Ovary (tissue), 9 donors: Measurements from ENCODE around the gene ARG2. TPM values are rescaled to one million over a fixed set of nuclear protein-coding genes. Genes with fewer than 3 reads are reported as not detected.

Experiments
- DNase-seq, 5 donors: peaks; one replicate each; pipeline ENCODE4 v3.0.0-alpha.2; 2019 to 2020
- H3K27ac ChIP-seq, 2 donors: fragments of 200-600 bp; one replicate each; pipeline versions ENCODE4 v1.5.1 to v1.8.0; 2019 to 2022
- H3K27me3 ChIP-seq: fragments of 200-600 bp; one replicate; pipeline ENCODE4 v1.8.0; 2022
- H3K36me3 ChIP-seq: fragments of 200-600 bp; sonication (generic); one replicate; pipeline ENCODE4 v1.5.1; 2019
- H3K4me1 ChIP-seq: one replicate; pipeline ENCODE4 v1.8.1; 2013; ENCODE audit warnings: mild to moderate bottlenecking, moderate library complexity; ENCODE audit not compliant: insufficient read depth
- H3K4me3 ChIP-seq: fragments of 200-600 bp; sonication (generic); one replicate; pipeline ENCODE4 v1.5.1; 2017
- H3K9me3 ChIP-seq, 2 donors: fragments of 200-600 bp in 1 of 2; sonication (generic) in 1 of 2; one replicate each; pipeline versions ENCODE4 v1.5.1 to v1.8.1; 2013 to 2019; ENCODE audit warnings: mild to moderate bottlenecking in 1 of 2, moderate library complexity in 1 of 2
- CTCF ChIP-seq, 3 donors: fragments of 450-650 bp in 2 of 3; fragments of 200-600 bp in 1 of 3; IDR thresholded peaks; one replicate each; pipeline versions ENCODE4 v1.5.1 to v1.8.0; 2016 to 2022; ENCODE audit warnings: antibody characterized with exemption in 3 of 3, mild to moderate bottlenecking in 1 of 3
- EP300 ChIP-seq: sonication (generic); formaldehyde crosslinking; IDR thresholded peaks from one replicate; pipeline ENCODE4 v1.6.1; 2017; ENCODE audit warnings: antibody characterized with exemption
- POLR2A ChIP-seq: fragments of 450-650 bp; IDR thresholded peaks from one replicate; pipeline ENCODE4 v1.6.1; 2017; ENCODE audit warnings: antibody characterized with exemption, mild to moderate bottlenecking, moderate library complexity
- WGBS, 3 donors: extraction: QIAGEN DNeasy Blood & Tissue Kit in 1 of 3; methylation state at CpG; one replicate each; pipeline versions ENCODE4 v1.1.5 to v1.1.7; 2013 to 2017; 5-methylcytosine and 5-hydroxymethylcytosine counted together
- intact Hi-C, 4 donors: fragments of 100-400 bp; cut with DNase I; formaldehyde crosslinking; loops; one replicate each; pipeline versions ENCODE4 v1.11.0 to v1.15.1; 2022 to 2023
- polyA plus RNA-seq, 2 donors: library from polyadenylated mRNA; stranded (reverse); fragments of 200-250 nt in 1 of 2; fragments of 350-450 nt in 1 of 2; fragmentation: Illumina TruSeq in 1 of 2; extraction: RNeasy Lipid Tissue Mini Kit (QIAGEN cat#74804) in 1 of 2; gene quantifications; one replicate each; pipeline ENCODE4 v1.2.3, GENCODE V29; 2013 to 2014
- total RNA-seq, 7 donors: library from RNA; depleted of rRNA in 2 of 7; stranded (reverse); fragments of >200 nt in 2 of 7; fragmentation: NEBNext Ultra II Directional in 3 of 7; extraction: Animal tissue kit (Norgen Biotek cat#: 25700) in 3 of 7; gene quantifications; one replicate each; pipeline versions ENCODE4 v1.1.0 to v1.2.4, GENCODE V29; 2016 to 2023
- donor health status: DM: no; HTN: no; CAD: no; lungs with moderate emphysema.
- donor health status: DM: no; HTN: no; CAD: no.
- donor health status: Bipolar disorder and iron deficiency.
- donor health status: DM: yes; HTN: yes; CAD: no.
- donor health status: DM: no; HTN: no; CAD: no.
- donor health status: DM: yes; HTN: yes; CAD: no.

ARG2 gene
- total and polyA plus RNA-seq, 9 donors = 1.4 to 33.7 (median 4.4) TPM

- DNase-seq = no peak
- no peaks in the 10 kb centered on the region for H3K9me3 ChIP-seq
- H3K4me3 ChIP-seq = no peak overlapping the region
- WGBS, 3 donors = 50 to 66% (median 57%) methylated on average over 6 of the region's 6 CpGs
- H3K36me3 ChIP-seq = no peaks in the 10 kb centered on the region
- no peak overlapping the region for H3K27ac ChIP-seq
- no peaks in the 10 kb centered on the region for H3K4me1 ChIP-seq
- no peaks in the 10 kb centered on the region for H3K27me3 ChIP-seq
- TF ChIP-seq POLR2A = no peak
- no peak for TF ChIP-seq EP300
- intact Hi-C loops = no loop called here
Observed at GRCh38 chr14:67653651-67654280, 34.0 kb downstream of the ARG2 start.

GRCh38 chr14:67663633-67664032, 43.9 kb downstream of the ARG2 start:
- H3K9me3 ChIP-seq = no peaks in the 10 kb centered on the region

GRCh38 chr14:67665868-67666267, 46.1 kb downstream of the ARG2 start:
- Histone ChIP-seq H3K27me3 (no peaks in the 10 kb centered on the region), H3K4me1 (no peaks in the 10 kb centered on the region), H3K36me3 (no peaks in the 10 kb centered on the region), H3K4me3 (no peak overlapping the region), H3K27ac (no peak overlapping the region), H3K9me3 (no peaks in the 10 kb centered on the region)
- TF ChIP-seq POLR2A (no peak), EP300 (no peak), CTCF (IDR thresholded peaks at IDR 0.05) (no peak)
- 67 to 77% (median 74%) methylated on average over 2 of the region's 2 CpGs for WGBS, 3 donors
- no peak for DNase-seq
- intact Hi-C loops = no loop called here

More at GRCh38 chr14:67663633-67664032, 43.9 kb downstream of the ARG2 start:
- DNase-seq = no peak
- TF ChIP-seq POLR2A = no peak
- TF ChIP-seq CTCF (IDR thresholded peaks at IDR 0.05) = no peak
- TF ChIP-seq EP300 = no peak
- H3K27ac ChIP-seq = no peak overlapping the region
- intact Hi-C loops = no loop called here
- 94 to 97% (median 96%) methylated on average over 4 of the region's 4 CpGs for WGBS, 3 donors
- H3K36me3 ChIP-seq = no peaks in the 10 kb centered on the region
- no peak overlapping the region for H3K4me3 ChIP-seq
- H3K27me3 ChIP-seq = no peaks in the 10 kb centered on the region
- no peaks in the 10 kb centered on the region for H3K4me1 ChIP-seq

GRCh38 chr14:67666750-67667449, 47.2 kb downstream of the ARG2 start:
- Histone ChIP-seq H3K9me3 (no peaks in the 10 kb centered on the region), H3K4me1 (no peaks in the 10 kb centered on the region), H3K36me3 (no peaks in the 10 kb centered on the region), H3K27ac (no peak overlapping the region), H3K27me3 (no peaks in the 10 kb centered on the region), H3K4me3 (no peak overlapping the region)
- TF ChIP-seq EP300 = no peak
- peak; percentile 20 to 58 (median 46) for TF ChIP-seq CTCF (IDR thresholded peaks at IDR 0.05)
- WGBS, 3 donors = 10 to 19% (median 13%) methylated on average over 1 of the region's 1 CpG
- intact Hi-C loops = no loop called here
- peak in 1 of 5 donors; percentile 23 for DNase-seq

GRCh38 chr14:67668559-67668958, 48.8 kb downstream of the ARG2 start:
- peaks cover 6% of the 10 kb centered on the region for H3K4me1 ChIP-seq
- DNase-seq = no peak
- no peaks in the 10 kb centered on the region for H3K9me3 ChIP-seq
- H3K27me3 ChIP-seq = no peaks in the 10 kb centered on the region
- H3K27ac ChIP-seq = no peak overlapping the region
- intact Hi-C loops = no loop called here
- H3K36me3 ChIP-seq = no peaks in the 10 kb centered on the region
- TF ChIP-seq POLR2A (no peak), EP300 (no peak), CTCF (IDR thresholded peaks at IDR 0.05) (no peak)
- no peak overlapping the region for H3K4me3 ChIP-seq
